Measurements from ENCODE around the gene DGCR2. TPM values are rescaled to one million over a fixed set of nuclear protein-coding genes. Genes with fewer than 3 reads are reported as not detected.
"Not testable (repeated sequence)": the region's sequence is repeated elsewhere in the genome, so short reads cannot be mapped to it uniquely, and the experiment has no call there.

The DGCR2 gene
- total RNA-seq, 1 experiment from 2014 or later = 26.5 TPM

- Histone ChIP-seq H3K27me3 (no peaks in the 10 kb centered on the region), H3K9me3 (no peaks in the 10 kb centered on the region), H3K36me3 (no peaks in the 10 kb centered on the region; the same call in 1 of the 2 replicates), H3K4me3 (no peak overlapping the region)
- no peak for DNase-seq
These were observed 39.4 kb downstream of the DGCR2 start for GRCh38 chr22:19082793-19083192.

DNA sequence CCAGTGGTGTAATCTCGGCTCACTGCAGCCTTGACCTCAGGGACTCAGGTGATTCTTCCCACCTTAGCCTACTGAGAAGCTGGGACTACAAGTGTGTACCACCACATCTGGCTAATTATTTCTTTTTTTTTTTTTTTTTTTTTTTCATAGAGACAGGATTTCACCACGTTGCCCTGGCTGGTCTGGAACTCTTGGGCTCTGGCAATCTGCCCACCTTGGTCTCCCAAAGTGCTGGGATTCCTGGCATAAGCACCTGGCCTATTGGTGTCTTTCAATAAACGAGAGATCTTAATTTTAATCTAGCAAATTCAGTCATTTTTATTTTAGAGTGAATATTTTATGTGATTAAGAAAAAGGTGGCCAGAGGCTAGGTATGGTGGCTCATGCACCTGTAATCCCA lies 40.1 kb downstream of the DGCR2 start:
- Histone ChIP-seq H3K9me3 (no peaks in the 10 kb centered on the region), H3K4me3 (no peak overlapping the region), H3K27me3 (no peaks in the 10 kb centered on the region), H3K36me3 (no peaks in the 10 kb centered on the region; the same call in 1 of the 2 replicates)
- no peak for DNase-seq

GRCh38 chr22:19081351-19081750 lies 40.9 kb downstream of the DGCR2 start:
- H3K4me3 ChIP-seq = no peak overlapping the region
- no peaks in the 10 kb centered on the region; the same call in 1 of the 2 replicates for H3K36me3 ChIP-seq
- DNase-seq = no peak
- H3K27me3 ChIP-seq = no peaks in the 10 kb centered on the region
- H3K9me3 ChIP-seq = no peaks in the 10 kb centered on the region

GRCh38 chr22:19080853-19081252 lies 41.4 kb downstream of the DGCR2 start:
- Histone ChIP-seq H3K36me3 (no peaks in the 10 kb centered on the region; the same call in 1 of the 2 replicates), H3K9me3 (no peaks in the 10 kb centered on the region), H3K27me3 (no peaks in the 10 kb centered on the region), H3K4me3 (no peak overlapping the region)
- DNase-seq = no peak

DNA sequence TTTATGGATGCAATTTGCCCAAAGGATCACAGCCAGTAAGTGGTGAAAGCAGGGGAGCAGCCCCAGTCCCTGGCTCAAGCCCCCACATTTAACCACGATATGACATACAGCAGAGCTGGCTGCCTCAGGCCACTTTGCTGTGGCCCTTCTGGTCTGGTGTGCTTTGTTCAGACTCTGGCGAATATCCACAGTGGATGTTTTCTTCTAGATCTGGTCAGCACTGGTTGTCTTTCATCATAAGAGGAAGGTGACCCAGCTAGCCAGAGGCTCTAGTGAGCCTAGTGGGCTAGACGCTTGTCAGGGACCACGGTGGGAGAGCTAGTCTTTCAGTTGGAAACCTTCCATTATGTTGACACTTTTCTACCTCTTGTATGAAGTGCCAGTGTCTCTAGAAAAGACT lies 42.5 kb downstream of the DGCR2 start:
- no peak for DNase-seq
- no peaks in the 10 kb centered on the region; the same call in 1 of the 2 replicates for H3K36me3 ChIP-seq
- no peak overlapping the region for H3K4me3 ChIP-seq
- H3K27me3 ChIP-seq = no peaks in the 10 kb centered on the region
- no peaks in the 10 kb centered on the region for H3K9me3 ChIP-seq

- Histone ChIP-seq H3K27me3 (no peaks in the 10 kb centered on the region), H3K36me3 (no peaks in the 10 kb centered on the region), H3K4me3 (no peak overlapping the region), H3K9me3 (no peaks in the 10 kb centered on the region)
- DNase-seq = no peak
These were observed 46.8 kb downstream of the DGCR2 start for GRCh38 chr22:19075404-19075803.

DNA sequence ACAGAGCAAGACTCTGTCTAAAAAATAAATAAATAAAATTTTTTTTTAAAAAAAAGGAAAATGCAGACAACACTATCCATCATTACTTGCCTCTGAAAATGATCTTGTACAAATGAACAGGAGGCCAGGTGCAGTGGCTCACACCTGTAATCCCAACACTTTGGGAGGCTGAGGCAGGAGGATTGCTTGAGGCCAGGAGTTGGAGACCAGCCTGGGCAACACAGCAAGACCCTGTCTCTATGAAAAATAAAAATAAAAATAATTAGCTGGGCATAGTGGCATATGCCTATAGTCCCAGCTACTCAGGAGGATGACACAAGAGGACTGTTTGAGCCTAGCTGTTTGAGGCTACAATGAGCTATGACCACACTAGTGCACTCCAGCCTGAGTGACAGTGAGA lies 49.4 kb downstream of the DGCR2 start:
- H3K27me3 ChIP-seq, DNase-seq, H3K4me3 ChIP-seq, H3K36me3 ChIP-seq, H3K9me3 ChIP-seq: not testable (repeated sequence)

DNA sequence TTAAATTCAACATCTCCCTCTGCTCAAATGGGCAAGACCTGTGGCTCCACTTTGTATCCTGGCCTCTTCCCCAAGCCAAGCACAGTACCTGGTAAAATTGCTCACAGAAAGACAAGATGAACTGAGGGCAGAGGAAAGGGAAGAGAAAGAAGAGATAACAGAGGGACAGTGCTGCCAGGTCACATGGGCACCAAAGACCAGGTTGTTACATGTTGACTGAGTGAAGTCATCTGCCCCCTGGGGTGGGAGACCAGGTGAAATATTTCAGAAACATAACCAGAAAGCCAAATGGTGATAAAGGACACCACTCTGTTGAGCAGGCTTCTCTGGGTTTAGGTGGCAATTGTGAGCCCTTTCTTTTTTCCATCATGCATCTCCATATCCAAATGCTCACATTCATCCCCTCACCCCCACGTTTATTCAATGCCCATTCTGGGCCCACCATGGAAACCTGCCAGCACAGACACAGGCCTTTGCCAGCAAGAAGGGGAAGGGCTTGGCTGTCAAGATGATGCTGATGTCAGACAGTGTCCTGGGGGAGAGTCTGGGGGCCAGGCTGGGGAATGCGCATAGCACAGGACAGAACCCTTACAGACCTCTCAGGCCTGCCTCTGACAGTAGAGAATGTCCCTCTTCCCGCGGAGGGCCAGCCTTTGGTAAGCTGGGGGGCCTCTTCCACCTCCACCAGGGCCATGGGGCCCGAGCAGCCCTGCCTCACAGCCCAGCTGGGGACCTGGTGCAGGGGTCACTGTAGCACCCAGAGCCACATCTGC lies 51.6 kb downstream of the DGCR2 start:
- H3K36me3 ChIP-seq = peaks cover 5% of the 10 kb centered on the region
- DNase-seq = no peak
- no peaks in the 10 kb centered on the region for H3K9me3 ChIP-seq
- no peaks in the 10 kb centered on the region for H3K27me3 ChIP-seq
- H3K4me3 ChIP-seq = no peak overlapping the region

DNA sequence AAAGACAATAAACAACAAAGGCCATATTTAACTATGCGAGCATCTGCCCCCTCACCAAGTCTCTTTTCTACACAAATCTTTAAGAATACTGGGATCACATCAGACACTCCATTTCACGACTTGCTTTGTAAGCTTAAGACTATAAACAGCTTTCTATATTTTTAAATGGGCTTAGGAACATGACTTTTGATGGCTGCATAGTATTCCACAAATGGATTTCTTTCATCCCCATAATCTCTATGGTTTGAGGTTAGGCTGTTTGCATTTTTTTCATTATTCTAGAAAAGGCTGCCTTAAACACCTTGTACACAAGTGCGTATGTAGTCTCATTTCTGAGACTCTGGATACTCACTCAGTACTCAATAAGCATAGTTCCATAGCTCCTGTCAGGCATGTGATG lies 52.8 kb downstream of the DGCR2 start:
- Histone ChIP-seq H3K27me3 (no peaks in the 10 kb centered on the region), H3K36me3 (peaks cover 7% of the 10 kb centered on the region), H3K4me3 (no peak overlapping the region), H3K9me3 (no peaks in the 10 kb centered on the region)
- no peak for DNase-seq

GRCh38 chr22:19068784-19069271 lies 53.4 kb downstream of the DGCR2 start:
- no peak for DNase-seq
- peaks cover 7% of the 10 kb centered on the region for H3K36me3 ChIP-seq
- no peak overlapping the region for H3K4me3 ChIP-seq
- no peaks in the 10 kb centered on the region for H3K9me3 ChIP-seq
- no peaks in the 10 kb centered on the region for H3K27me3 ChIP-seq

DNA sequence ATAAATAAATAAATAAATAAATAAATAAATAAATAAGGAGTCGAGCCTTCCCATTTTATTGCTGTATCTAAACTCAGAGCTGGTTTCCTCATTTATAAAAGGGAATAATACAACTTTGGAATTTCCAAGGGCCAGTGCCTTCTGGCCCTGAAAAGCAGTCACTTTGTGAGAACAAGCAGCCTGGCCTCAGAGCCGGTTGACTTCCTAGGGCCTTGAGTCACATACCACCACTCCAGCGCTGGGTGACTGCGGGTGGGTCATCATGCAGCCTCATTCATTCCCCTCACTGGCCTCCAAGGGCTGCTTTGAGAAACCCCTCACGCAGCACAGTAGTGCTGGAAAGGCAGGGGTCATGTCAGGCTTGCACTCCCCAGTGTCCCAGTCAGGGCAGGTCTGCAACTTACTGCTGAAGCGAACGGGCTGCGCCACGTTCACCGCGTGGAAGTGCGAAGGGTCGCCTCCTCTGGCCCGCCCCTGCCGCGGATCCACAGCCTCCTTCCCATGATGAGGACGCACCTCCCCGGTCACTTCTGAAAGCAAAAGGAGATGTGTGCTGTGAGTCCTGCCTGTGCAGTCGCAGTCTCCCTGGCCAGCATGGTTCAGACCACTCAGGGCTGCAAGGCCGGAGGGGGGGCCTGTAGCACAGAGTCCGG lies 54.4 kb downstream of the DGCR2 start:
- Histone ChIP-seq H3K9me3 (no peaks in the 10 kb centered on the region), H3K27me3 (no peaks in the 10 kb centered on the region), H3K36me3 (peaks cover 7% of the 10 kb centered on the region), H3K4me3 (no peak overlapping the region)
- DNase-seq = no peak

- DNase-seq = peak; percentile 81
- H3K9me3 ChIP-seq = no peaks in the 10 kb centered on the region
- peaks cover 7% of the 10 kb centered on the region for H3K36me3 ChIP-seq
- H3K4me3 ChIP-seq = no peak overlapping the region
- H3K27me3 ChIP-seq = no peaks in the 10 kb centered on the region
These were observed 55.5 kb downstream of the DGCR2 start for GRCh38 chr22:19066531-19067271.

DNA sequence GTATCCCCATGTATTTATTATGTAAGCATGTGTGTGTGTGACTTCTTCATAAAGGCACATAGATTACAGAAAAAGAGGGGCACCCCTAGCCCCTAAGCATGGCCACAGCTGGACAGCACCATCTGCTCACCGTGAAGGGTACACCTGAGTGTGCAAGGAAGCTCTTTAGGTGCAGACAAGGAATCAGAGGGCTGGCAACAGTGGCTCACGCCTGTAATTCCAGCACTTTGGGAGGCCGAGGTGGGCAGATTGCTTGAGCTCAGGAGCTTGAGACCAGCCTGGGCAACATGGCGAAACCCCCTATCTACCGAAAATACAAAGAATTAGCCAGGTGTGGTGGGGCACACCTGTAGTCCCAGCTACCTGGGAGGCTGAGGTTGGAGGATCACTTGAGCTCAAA lies 56.3 kb downstream of the DGCR2 start:
- Histone ChIP-seq H3K27me3 (no peaks in the 10 kb centered on the region), H3K36me3 (peaks cover 7% of the 10 kb centered on the region), H3K9me3 (no peaks in the 10 kb centered on the region), H3K4me3 (no peak overlapping the region)
- no peak for DNase-seq

GRCh38 chr22:19065298-19065859 lies 56.8 kb downstream of the DGCR2 start:
- Histone ChIP-seq H3K27me3 (no peaks in the 10 kb centered on the region), H3K4me3 (no peak overlapping the region), H3K9me3 (no peaks in the 10 kb centered on the region), H3K36me3 (peaks cover 7% of the 10 kb centered on the region)
- DNase-seq = no peak

GRCh38 chr22:19064354-19065054 lies 57.7 kb downstream of the DGCR2 start:
- no peak for DNase-seq

DNA sequence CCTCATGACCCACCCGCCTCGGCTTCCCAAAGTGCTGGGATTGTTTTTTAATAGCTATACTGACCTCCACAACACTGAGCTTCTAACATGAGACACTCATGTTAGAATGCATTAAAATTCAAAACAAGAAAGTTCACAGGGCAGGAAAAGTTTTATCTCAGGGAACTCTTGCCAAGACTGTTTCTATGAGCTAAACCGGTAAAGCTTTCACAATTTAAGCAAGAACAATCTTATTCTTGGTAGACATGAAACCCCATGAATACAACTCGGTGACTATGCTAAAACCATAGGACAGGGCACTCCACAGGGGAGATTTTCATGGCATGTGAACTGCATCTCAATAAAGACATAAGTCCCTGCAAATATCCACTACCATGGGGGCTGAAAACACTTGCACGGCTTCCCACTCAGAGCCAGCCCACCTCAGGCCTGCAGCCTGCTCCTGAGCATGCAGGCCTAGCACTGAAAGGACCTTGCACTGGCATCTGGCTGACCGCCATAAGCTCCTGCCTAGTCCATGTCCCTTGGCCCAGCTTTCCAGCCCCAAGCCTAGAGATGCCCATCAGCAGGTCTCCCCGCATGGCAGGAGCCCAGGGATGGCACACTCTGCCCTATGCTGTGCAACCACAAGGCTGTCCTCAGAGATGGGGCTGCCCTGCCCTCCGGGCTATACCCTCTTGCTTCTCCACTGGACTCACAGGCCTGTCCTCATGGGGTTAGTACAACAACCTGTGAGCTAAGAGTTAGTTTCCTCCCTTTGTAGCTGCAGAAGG lies 58.4 kb downstream of the DGCR2 start:
- no peak for DNase-seq
- no peaks in the 10 kb centered on the region for H3K9me3 ChIP-seq
- no peak overlapping the region for H3K4me3 ChIP-seq
- H3K27me3 ChIP-seq = no peaks in the 10 kb centered on the region
- H3K36me3 ChIP-seq = peaks cover 7% of the 10 kb centered on the region

More at GRCh38 chr22:19064354-19065054, 57.7 kb downstream of the DGCR2 start:
- Histone ChIP-seq H3K27me3 (no peaks in the 10 kb centered on the region), H3K36me3 (peaks cover 7% of the 10 kb centered on the region), H3K4me3 (no peak overlapping the region), H3K9me3 (no peaks in the 10 kb centered on the region)

Measured in MG63 (cell line).